K562 (cell line): ENCODE results near the gene FAM227A. TPM values are rescaled to one million over a fixed set of nuclear protein-coding genes. Genes with fewer than 3 reads are reported as not detected.

Experiments used
- ATAC-seq: fragments of 200-7000 bp; cut with Tn5 transposase; 3 replicates; pipeline ENCODE4 v1.9.1; 2020; ENCODE audit warnings: moderate library complexity
- BruUV-seq: library from RNA; stranded (reverse); fragments of 400-500 nt; replicated peaks from 2 replicates; lab custom pipeline; 2021; lab: Mats Ljungman, UMichigan
- CTCF ChIA-PET: fragments of 300-600 bp; formaldehyde crosslinking; extraction: SDS; loops from one replicate; lab custom pipeline; 2021; ENCODE audit warnings: low intra/inter-chr PET ratio; lab: Yijun Ruan, JAX
- POLR2A ChIA-PET: fragments of 300-600, 350-650 bp; sonication (Branson Sonifier 250); formaldehyde crosslinking; extraction: SDS; loops from one replicate; lab custom pipeline; 2021; ENCODE audit warnings: antibody characterized with exemption, inconsistent platforms; lab: Yijun Ruan, JAX
- DNase-seq, 4 experiments: peaks; one replicate each; pipeline versions ENCODE4 v3.0.0 to v3.0.0-alpha.2; 2011 to 2018; ENCODE audit warnings: low spot score in 3 of 4, mixed read lengths in 3 of 4; ENCODE audit errors: extremely low read depth in 1 of 4
- FAIRE-seq: peaks from 2 replicates; lab custom pipeline; 2011; peaks lifted over from hg19 to GRCh38; lab: Jason Lieb, UNC
- H2AFZ ChIP-seq: 2 replicates; pipeline ENCODE4 v1.6.0; 2011; ENCODE audit warnings: low read depth, low read length, control low read depth, inconsistent platforms
- H3K27ac ChIP-seq: fragments of 200-600 bp; 3 replicates; pipeline ENCODE4 v1.8.0; 2011; ENCODE audit warnings: low read depth, mild to moderate bottlenecking, control low read depth, inconsistent platforms, low read length, moderate library complexity, mixed read lengths; ENCODE audit errors: extremely low read depth
- H3K27me3 ChIP-seq, 2 experiments: fragments of 300-600 bp in 1 of 2; 2 replicates in 1 of 2; 3 replicates in 1 of 2; pipeline versions ENCODE4 v1.6.0 to v1.8.0; 2011; ENCODE audit warnings: inconsistent platforms in 2 of 2, low read length in 2 of 2, mild to moderate bottlenecking in 1 of 2, mixed read lengths in 1 of 2, moderate library complexity in 1 of 2; ENCODE audit not compliant: control insufficient read depth in 2 of 2, insufficient read depth in 2 of 2
- H3K36me3 ChIP-seq: fragments of 300-600 bp; 3 replicates; pipeline ENCODE4 v1.8.0; 2011; ENCODE audit warnings: mild to moderate bottlenecking, low read length, inconsistent platforms; ENCODE audit not compliant: control insufficient read depth, insufficient read depth
- H3K4me1 ChIP-seq, 2 experiments: fragments of 200-600 bp in 1 of 2; replicated peaks in 1 of 2; 2 replicates in 1 of 2; 3 replicates in 1 of 2; pipeline versions ENCODE4 v1.5.1 to v1.8.0; 2011; ENCODE audit warnings: inconsistent platforms in 2 of 2, low read length in 2 of 2, mild to moderate bottlenecking in 1 of 2, mixed read lengths in 1 of 2, moderate library complexity in 1 of 2; ENCODE audit not compliant: control insufficient read depth in 2 of 2, insufficient read depth in 2 of 2
- H3K4me2 ChIP-seq: 2 replicates; pipeline ENCODE4 v1.6.1; 2011; ENCODE audit warnings: low read length, control low read depth, inconsistent platforms, mixed read lengths; ENCODE audit not compliant: insufficient read depth
- H3K4me3 ChIP-seq: fragments of 200-600 bp; sonication (generic), shearing (Covaris generic); 2 replicates; pipeline ENCODE4 v1.5.1; 2016; ENCODE audit warnings: control low read depth, inconsistent platforms
- H3K79me2 ChIP-seq: fragments of 200-600 bp; 3 replicates; pipeline ENCODE4 v1.8.0; 2011; ENCODE audit warnings: low read length, inconsistent platforms; ENCODE audit not compliant: control insufficient read depth, insufficient read depth
- H3K9ac ChIP-seq, 2 experiments: 2 replicates each; pipeline versions ENCODE4 v1.6.0 to v1.6.1; 2011; ENCODE audit warnings: low read depth in 2 of 2, low read length in 2 of 2, control low read depth in 1 of 2, inconsistent platforms in 1 of 2, mild to moderate bottlenecking in 1 of 2, mixed read lengths in 1 of 2; ENCODE audit not compliant: insufficient read depth in 1 of 2
- H3K9me1 ChIP-seq: one replicate; pipeline ENCODE4 v1.6.0; 2011; ENCODE audit warnings: inconsistent platforms, mild to moderate bottlenecking, low read length, moderate library complexity; ENCODE audit not compliant: control insufficient read depth, insufficient read depth
- H3K9me3 ChIP-seq: replicated peaks from 2 replicates; pipeline ENCODE4 v1.5.1; 2011; ENCODE audit warnings: low read depth, low read length, inconsistent platforms; ENCODE audit not compliant: control insufficient read depth, insufficient read depth
- H4K20me1 ChIP-seq: replicated peaks from 2 replicates; pipeline ENCODE4 v1.6.1; 2011; ENCODE audit warnings: low read length, inconsistent platforms, mixed read lengths; ENCODE audit not compliant: control insufficient read depth, insufficient read depth
- CEBPG ChIP-seq, 3 experiments: fragments of 200-800 bp in 1 of 3; sonication (Bioruptor generic) in 1 of 3; sonication (generic) in 1 of 3; formaldehyde crosslinking in 1 of 3; IDR thresholded peaks in 2 of 3; conservative IDR thresholded peaks in 1 of 3; 2 replicates each; pipeline versions ENCODE4 v1.6.1 to v1.8.0; 2016 to 2022; ENCODE audit warnings: missing compliant biosample characterization in 2 of 3, missing genetic modification characterization in 2 of 3, mild to moderate bottlenecking in 1 of 3, missing genetic modification reagents in 1 of 3
- HLTF ChIP-seq: fragments of 450-650 bp; IDR thresholded peaks from 2 replicates; pipeline ENCODE4 v1.6.1; 2016
- MEF2A ChIP-seq: IDR thresholded peaks from 2 replicates; pipeline ENCODE4 v1.6.1; 2011; ENCODE audit warnings: low read depth, mild to moderate bottlenecking, low read length, moderate library complexity; ENCODE audit not compliant: control insufficient read depth
- NR4A1 ChIP-seq, 2 experiments: fragments of 250-450 bp in 1 of 2; fragments of 450-650 bp in 1 of 2; sonication (Bioruptor Pico) in 1 of 2; IDR thresholded peaks; 2 replicates each; pipeline versions ENCODE4 v1.4.0 to v1.6.1; 2016 to 2020; ENCODE audit warnings: mild to moderate bottlenecking in 2 of 2, missing compliant biosample characterization in 1 of 2, missing genetic modification characterization in 1 of 2, moderate library complexity in 1 of 2
- PML ChIP-seq: IDR thresholded peaks from 2 replicates; pipeline ENCODE4 v1.6.1; 2012; ENCODE audit warnings: low read length, inconsistent platforms
- POLR2G ChIP-seq: fragments of 200-400 bp; formaldehyde crosslinking; IDR thresholded peaks from 2 replicates; pipeline ENCODE4 v1.6.1; 2017; ENCODE audit warnings: low read depth, mild to moderate bottlenecking, antibody characterized with exemption, low read length, moderate library complexity
- SIRT6 ChIP-seq: IDR thresholded peaks from one replicate; pipeline ENCODE4 v1.6.1; 2012; ENCODE audit warnings: low read depth, mild to moderate bottlenecking, control low read depth, inconsistent platforms, low read length, moderate library complexity
- ZNF444 ChIP-seq: fragments of 250-450 bp; sonication (Bioruptor Pico); IDR thresholded peaks from 2 replicates; pipeline ENCODE4 v1.4.0; 2020; ENCODE audit warnings: mild to moderate bottlenecking, moderate library complexity
- ZNF445 ChIP-seq: fragments of 250-450 bp; sonication (Bioruptor Pico); IDR thresholded peaks from 2 replicates; pipeline ENCODE4 v1.4.0; 2020; ENCODE audit warnings: low read depth, mild to moderate bottlenecking, moderate library complexity
- WGBS: fragments of 100-300 bp; shearing (Covaris generic); methylation state at CpG from one replicate; pipeline ENCODE4 v1.1.6; 2016; ENCODE audit warnings: low coverage, mixed read lengths; ENCODE audit not compliant: insufficient coverage; ENCODE audit errors: missing lambda C conversion rate; 5-methylcytosine and 5-hydroxymethylcytosine counted together
- in situ Hi-C: fragments of 300-500 bp; cut with MboI; formaldehyde crosslinking; loops from 4 replicates; pipeline ENCODE4 v1.15.0; 2018; ENCODE audit warnings: inconsistent platforms, mixed read lengths
- intact Hi-C: fragments of 100-400 bp; cut with micrococcal nuclease; formaldehyde crosslinking; loops from 2 replicates; pipeline ENCODE4 v1.14.2; 2022
- polyA plus RNA-seq, 8 experiments: library from polyadenylated mRNA; depleted of rRNA in 4 of 8; stranded (reverse) in 5 of 8; unstranded in 3 of 8; fragments of >200 nt; fragmentation: Nextera tagmentation in 2 of 8; fragmentation: Illumina TruSeq in 1 of 8; extraction: Ambion mirVana in 2 of 8; extraction: Trizol in 1 of 8; gene quantifications; 2 replicates each; pipeline versions ENCODE4 v1.2.1 to v1.2.3, GENCODE V29; 2011 to 2014; ENCODE audit warnings: inconsistent platforms in 1 of 8, missing spikeins in 1 of 8
- total RNA-seq, 7 experiments: library from RNA; depleted of rRNA in 6 of 7; stranded (reverse); fragments of >200 nt in 6 of 7; fragmentation: Illumina TruSeq in 2 of 7; extraction: Trizol in 2 of 7; gene quantifications; 2 replicates each; pipeline versions ENCODE4 v1.2.1 to v1.2.3, GENCODE V29; 2011 to 2021; ENCODE audit warnings: low replicate concordance in 1 of 7

The FAM227A gene
- total and polyA plus RNA-seq, 9 of the 15 experiments (the other 6 are each of a cell fraction or from before 2014, with no cell fraction given), result 0.10 to 2.2 (median 0.83) TPM

- H3K9ac ChIP-seq, result no peak overlapping the region
- BruUV-seq, result no TSS peak
- no peaks in the 10 kb centered on the region for H3K36me3 ChIP-seq
- in situ Hi-C loops, result no loop called here
- intact Hi-C loops, result no loop called here
- no peak for TF ChIP-seq MEF2A
- TF ChIP-seq SIRT6, result no peak
- TF ChIP-seq NR4A1 (CRISPR knock-in tag; IDR thresholded peaks at IDR 0.05), result no peak
- no peak for TF ChIP-seq NR4A1 (tag; IDR thresholded peaks at IDR 0.05)
- no peak for TF ChIP-seq CEBPG (CRISPR knock-in tag; IDR thresholded peaks at IDR 0.05)
- no peak for TF ChIP-seq CEBPG (tag; conservative IDR thresholded peaks at IDR 0.05 in 1 of 2, IDR thresholded peaks at IDR 0.05 in 1 of 2)
- TF ChIP-seq ZNF445 (CRISPR knock-in tag), result no peak
- no peak for TF ChIP-seq PML
- TF ChIP-seq POLR2G, result no peak
- no peak for TF ChIP-seq ZNF444 (CRISPR knock-in tag)
- no peak for TF ChIP-seq HLTF
- FAIRE-seq (no peak), ATAC-seq (no peak), DNase-seq (no peak)
- H2AFZ ChIP-seq, result no peak overlapping the region
- WGBS, result 40% methylated on average over 12 of the region's 13 CpGs
- H3K79me2 ChIP-seq, result no peaks in the 10 kb centered on the region
- POLR2A ChIA-PET, result interaction anchor here (1.4 kb wide), 1 partner anchor 10 kb away, joined by 3 read pairs; no protein-coding TSS in a partner anchor
- no peaks in the 10 kb centered on the region for H4K20me1 ChIP-seq
- no peaks in the 10 kb centered on the region for H3K27me3 ChIP-seq
- no peak overlapping the region for H3K27ac ChIP-seq
- peaks cover 0 to 3% of the 10 kb centered on the region in 2 experiments; a peak in 1 of 5 replicates for H3K4me1 ChIP-seq
- CTCF ChIA-PET, result no interaction called here
- H3K9me3 ChIP-seq, result no peaks in the 10 kb centered on the region
- H3K4me3 ChIP-seq, result no peak overlapping the region
- H3K9me1 ChIP-seq, result no peaks in the 10 kb centered on the region
- no peak overlapping the region for H3K4me2 ChIP-seq
Measured at GRCh38 chr22:38608992-38609750, 47.0 kb downstream of the FAM227A start.
